GM12875 (cell line): ENCODE data around the gene MGAT4B.
A peak's percentile ranks its signal among the peaks of the same experiment; 100 is the strongest.

Source experiments
- H3K4me3 ChIP-seq: one replicate; pipeline ENCODE4 v1.5.1; 2011; ENCODE audit warnings: low read depth, low read length, control low read depth
- TF ChIP-seq, protein P1 (sequence below): IDR thresholded peaks from 2 replicates; pipeline ENCODE4 v1.5.1; 2011; ENCODE audit warnings: low read depth, mild to moderate bottlenecking, control low read depth, inconsistent platforms, low read length, moderate library complexity, borderline replicate concordance; ENCODE audit not compliant: insufficient read depth

Gene MGAT4B

DNA sequence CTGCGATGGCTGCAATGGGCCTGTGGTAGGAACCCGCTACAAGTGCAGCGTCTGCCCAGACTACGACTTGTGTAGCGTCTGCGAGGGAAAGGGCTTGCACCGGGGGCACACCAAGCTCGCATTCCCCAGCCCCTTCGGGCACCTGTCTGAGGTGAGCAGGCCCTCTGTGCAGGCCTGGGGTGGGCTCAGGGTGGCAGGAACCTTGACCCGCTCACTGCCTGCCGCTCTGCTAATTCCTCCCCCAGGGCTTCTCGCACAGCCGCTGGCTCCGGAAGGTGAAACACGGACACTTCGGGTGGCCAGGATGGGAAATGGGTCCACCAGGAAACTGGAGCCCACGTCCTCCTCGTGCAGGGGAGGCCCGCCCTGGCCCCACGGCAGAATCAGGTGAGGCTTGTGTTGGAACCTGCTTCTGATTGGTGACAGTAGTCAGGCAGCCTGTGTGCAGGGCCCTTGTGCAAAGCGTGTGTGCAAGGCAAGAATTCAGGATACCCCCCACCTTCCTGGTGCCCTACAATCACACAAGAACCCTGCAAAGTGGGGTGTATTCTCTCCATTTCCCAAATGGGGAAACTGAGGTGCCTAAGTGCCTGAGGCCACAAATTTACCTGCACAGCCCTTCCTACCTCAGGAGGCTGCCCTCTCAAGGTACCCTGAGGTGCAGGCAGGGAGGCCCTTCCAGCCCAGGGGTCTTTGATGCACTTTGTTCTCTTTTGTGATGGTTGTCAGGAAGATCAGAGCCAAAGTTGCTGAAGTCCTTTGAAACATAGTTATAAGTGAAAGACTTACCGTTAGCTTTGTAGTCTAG lies 17.5 kb upstream of the MGAT4B start:
- no peak overlapping the region for H3K4me3 ChIP-seq
- TF ChIP-seq, protein P1, sequence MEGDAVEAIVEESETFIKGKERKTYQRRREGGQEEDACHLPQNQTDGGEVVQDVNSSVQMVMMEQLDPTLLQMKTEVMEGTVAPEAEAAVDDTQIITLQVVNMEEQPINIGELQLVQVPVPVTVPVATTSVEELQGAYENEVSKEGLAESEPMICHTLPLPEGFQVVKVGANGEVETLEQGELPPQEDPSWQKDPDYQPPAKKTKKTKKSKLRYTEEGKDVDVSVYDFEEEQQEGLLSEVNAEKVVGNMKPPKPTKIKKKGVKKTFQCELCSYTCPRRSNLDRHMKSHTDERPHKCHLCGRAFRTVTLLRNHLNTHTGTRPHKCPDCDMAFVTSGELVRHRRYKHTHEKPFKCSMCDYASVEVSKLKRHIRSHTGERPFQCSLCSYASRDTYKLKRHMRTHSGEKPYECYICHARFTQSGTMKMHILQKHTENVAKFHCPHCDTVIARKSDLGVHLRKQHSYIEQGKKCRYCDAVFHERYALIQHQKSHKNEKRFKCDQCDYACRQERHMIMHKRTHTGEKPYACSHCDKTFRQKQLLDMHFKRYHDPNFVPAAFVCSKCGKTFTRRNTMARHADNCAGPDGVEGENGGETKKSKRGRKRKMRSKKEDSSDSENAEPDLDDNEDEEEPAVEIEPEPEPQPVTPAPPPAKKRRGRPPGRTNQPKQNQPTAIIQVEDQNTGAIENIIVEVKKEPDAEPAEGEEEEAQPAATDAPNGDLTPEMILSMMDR = no peak

DNA sequence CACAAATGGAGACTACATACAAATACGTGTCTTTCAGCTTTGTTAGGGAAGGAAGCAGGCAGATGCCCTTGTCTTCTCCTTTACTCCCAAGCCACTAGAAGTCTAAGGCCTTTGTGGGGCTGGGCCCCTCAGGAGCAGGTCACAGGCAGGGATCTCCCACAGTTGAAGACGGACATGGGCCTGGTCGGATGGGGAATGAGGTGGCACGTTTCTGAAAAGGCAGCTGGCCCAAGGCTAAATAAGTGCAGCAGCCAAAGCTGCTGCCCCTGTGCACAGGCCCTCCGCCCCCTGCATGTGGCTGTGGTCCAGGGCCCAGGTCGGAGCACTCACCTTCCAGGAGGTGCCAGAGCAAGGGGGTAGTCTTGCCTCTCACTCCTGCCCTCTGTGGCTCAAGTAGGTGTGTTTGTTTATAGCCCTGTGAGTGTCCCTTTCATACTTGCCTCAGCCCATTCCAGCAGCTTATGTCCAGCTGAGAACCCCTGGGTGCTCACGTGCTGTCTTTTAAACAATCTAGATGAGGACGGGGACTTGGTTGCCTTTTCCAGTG lies 15.9 kb upstream of the MGAT4B start:
- TF ChIP-seq, protein P1 = no peak
- no peak overlapping the region for H3K4me3 ChIP-seq

DNA sequence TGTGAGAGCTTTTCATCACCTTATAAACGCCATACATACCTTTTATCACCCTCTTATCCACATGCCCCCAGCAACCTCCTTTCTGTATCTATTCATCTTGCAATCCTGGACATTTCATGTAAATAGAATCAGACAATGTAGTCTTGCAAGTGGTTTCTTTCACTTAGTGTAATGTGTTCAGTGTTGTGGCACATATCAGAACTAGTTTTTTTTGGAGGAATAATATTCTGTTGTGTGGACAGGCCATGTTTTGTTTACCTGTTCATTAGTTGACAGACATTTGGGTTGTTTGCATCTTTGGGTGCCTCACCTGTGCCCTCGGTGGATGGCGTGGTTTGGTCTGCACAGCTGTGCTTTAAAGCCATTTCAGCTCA lies 15.4 kb upstream of the MGAT4B start:
- H3K4me3 ChIP-seq = no peak overlapping the region
- TF ChIP-seq, protein P1 = no peak

DNA sequence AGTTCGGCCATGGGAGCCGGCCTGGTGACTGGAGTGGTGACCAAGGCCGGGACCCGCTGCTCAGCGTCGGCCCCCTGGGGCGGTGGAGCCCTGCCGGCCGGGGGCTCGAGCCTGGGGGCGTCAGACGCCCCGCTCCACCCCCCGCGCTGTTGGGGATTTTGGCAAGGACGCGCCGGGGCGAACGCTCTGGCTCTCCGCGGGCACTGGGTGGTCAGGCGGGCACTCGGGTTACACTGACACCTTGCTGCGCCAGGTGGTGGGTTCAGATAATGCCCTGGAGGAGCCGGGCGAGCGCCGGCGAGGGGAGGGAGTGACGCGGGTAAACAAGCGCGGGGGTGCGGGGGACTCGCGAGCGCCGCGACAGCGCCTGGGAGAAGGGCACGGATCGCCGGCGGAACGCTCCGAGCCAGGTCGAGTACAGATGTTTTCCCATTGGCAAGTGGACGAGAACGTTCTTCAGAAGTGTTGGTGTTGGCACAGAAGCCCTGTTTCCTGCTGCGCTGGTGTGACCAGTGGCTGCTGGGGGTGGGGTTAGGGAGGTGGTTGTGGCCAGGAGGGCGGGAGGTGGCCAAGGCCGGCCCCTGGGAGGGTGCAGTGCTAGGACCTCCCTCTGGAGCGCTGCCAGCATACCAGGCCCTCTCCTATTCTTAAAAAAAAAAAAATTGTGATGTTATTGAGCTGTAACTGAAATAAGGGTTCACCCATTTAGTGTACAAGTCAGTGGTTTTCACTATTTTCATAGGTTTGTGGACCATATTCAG lies 14.8 kb upstream of the MGAT4B start:
- TF ChIP-seq, protein P1 = no peak
- H3K4me3 ChIP-seq = peak overlapping the region; percentile 90

DNA sequence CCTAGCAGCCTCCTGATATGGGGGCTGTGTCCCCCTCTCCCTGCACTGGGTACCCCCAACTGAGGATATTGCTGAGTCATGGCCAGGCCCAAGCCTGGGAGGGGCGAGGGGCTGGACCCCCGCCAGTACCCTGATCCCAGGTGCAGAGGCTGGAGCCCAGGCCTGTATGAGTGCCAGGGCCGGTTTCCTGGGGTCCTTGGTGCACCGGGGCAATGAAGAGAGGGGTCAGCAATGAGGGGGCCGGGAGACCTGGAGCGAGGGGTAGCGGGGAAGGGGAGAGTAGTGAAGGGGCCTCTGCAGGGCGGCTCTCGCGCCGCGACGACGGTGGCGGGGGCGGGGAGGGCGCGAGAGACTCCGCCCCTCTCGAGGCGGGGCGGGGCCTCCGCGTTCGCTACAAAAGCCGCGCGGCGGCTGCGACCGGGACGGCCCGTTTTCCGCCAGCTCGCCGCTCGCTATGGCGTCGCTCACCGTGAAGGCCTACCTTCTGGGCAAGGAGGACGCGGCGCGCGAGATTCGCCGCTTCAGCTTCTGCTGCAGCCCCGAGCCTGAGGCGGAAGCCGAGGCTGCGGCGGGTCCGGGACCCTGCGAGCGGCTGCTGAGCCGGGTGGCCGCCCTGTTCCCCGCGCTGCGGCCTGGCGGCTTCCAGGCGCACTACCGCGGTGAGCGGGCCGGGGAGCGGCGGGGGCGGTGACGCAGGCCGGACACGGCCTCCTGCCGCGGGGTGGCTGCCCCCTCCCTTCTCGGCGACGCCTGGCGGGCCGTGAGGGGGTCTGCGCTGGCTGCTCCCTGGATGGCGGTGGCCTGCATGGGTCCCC lies 14.0 kb upstream of the MGAT4B start, which contains the start of gene SQSTM1:
Gene SQSTM1 (plus strand): TSS at position 423 of the 815 bp plus-strand sequence. CDS start 32 bp downstream, at position 455.
- TF ChIP-seq, protein P1 = no peak
- peak within 1 kb of the TSS; percentile 90 for H3K4me3 ChIP-seq

DNA sequence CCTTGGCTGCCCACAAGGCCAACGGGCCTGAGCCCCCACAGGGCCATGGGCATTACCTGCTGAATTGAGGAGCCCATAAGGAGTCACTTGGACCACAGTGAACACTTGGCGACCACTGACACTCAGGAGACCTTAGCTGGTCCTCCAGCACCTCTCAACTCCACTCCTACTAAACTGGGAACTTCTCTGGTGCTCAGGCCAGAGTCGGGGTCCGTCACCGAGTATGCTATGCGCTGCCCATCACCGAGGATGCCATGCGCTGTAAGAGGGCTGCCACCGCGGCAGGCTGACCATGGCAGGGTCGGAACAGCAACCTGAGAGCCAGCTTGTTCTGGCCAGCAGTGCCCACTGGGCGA lies 13.4 kb upstream of the MGAT4B start:
- TF ChIP-seq, protein P1 = no peak
- peak overlapping the region; percentile 90 for H3K4me3 ChIP-seq
